Upper lobe of left lung (tissue), 4 donors: ENCODE measurements around the gene CCDC195.

Experiments
- EP300 ChIP-seq, 4 donors: sonication (generic); formaldehyde crosslinking; IDR thresholded peaks; one replicate each; pipeline ENCODE4 v1.5.1; 2017; ENCODE audit warnings: antibody characterized with exemption in 4 of 4, control low read depth in 2 of 4
- POLR2A ChIP-seq, 4 donors: fragments of 450-650 bp; IDR thresholded peaks; one replicate each; pipeline ENCODE4 v1.5.1; 2016 to 2017; ENCODE audit warnings: antibody characterized with exemption in 4 of 4, mild to moderate bottlenecking in 2 of 4
- POLR2AphosphoS5 ChIP-seq, 2 donors: sonication (generic); formaldehyde crosslinking; IDR thresholded peaks; one replicate each; pipeline ENCODE4 v1.5.1; 2017; ENCODE audit warnings: antibody characterized with exemption in 2 of 2
- TF ChIP-seq, protein P1 (sequence below), 6 experiments: fragments of 450-650 bp in 4 of 6; fragments of 200-600 bp in 2 of 6; sonication (generic) in 2 of 6; IDR thresholded peaks; one replicate each; pipeline ENCODE4 v1.5.1; 2016 to 2019; ENCODE audit warnings: antibody characterized with exemption in 6 of 6

DNA sequence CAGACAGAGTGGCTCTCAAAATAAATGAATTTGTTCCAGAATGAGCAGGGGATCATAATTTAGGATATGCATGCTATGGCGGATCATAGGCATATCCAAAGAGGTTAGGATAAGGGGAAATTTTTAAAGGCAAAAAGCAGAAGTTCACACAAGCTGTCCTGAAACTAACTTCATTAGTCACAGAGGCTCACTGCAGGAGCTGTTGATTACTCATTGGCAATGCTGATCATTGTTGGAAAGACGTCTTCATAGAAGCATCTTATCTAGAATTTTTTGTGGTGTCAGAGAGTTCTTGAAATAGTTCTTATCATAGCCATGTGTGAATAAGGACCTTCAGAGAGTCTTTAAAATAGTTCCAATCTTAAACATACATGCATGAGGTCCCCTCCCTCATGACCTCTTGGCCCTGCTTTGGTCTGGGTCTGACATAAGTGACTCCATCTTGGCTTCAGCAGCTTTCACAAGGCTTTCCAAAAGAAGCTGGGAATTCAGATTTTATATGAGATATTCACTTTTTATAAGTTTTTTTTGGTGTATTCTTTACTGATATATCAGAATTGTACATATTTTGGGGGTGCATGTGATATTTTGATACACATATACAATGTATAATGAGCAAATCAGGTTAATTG, 7.5 kb upstream of the CCDC195 start:
- TF ChIP-seq, protein P1, sequence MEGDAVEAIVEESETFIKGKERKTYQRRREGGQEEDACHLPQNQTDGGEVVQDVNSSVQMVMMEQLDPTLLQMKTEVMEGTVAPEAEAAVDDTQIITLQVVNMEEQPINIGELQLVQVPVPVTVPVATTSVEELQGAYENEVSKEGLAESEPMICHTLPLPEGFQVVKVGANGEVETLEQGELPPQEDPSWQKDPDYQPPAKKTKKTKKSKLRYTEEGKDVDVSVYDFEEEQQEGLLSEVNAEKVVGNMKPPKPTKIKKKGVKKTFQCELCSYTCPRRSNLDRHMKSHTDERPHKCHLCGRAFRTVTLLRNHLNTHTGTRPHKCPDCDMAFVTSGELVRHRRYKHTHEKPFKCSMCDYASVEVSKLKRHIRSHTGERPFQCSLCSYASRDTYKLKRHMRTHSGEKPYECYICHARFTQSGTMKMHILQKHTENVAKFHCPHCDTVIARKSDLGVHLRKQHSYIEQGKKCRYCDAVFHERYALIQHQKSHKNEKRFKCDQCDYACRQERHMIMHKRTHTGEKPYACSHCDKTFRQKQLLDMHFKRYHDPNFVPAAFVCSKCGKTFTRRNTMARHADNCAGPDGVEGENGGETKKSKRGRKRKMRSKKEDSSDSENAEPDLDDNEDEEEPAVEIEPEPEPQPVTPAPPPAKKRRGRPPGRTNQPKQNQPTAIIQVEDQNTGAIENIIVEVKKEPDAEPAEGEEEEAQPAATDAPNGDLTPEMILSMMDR (IDR thresholded peaks at IDR 0.05), result no peak
- TF ChIP-seq POLR2A (IDR thresholded peaks at IDR 0.05) (no peak), EP300 (IDR thresholded peaks at IDR 0.05) (no peak), POLR2AphosphoS5 (IDR thresholded peaks at IDR 0.05) (no peak)
